Stimulated activated CD4-positive, alpha-beta T cell treated with anti-CD3 and anti-CD28 coated beads, TNF-alpha, amount 100 ng/mL, for 1 hour (primary cell): ENCODE results near the gene TM9SF4.
"Not testable (repeated sequence)": the region's sequence is repeated elsewhere in the genome, so short reads cannot be mapped to it uniquely, and the experiment has no call there.

ENCODE experiments used
- DNase-seq, 3 donors: peaks; one replicate each; pipeline ENCODE4 v3.0.0-alpha.2; 2020; ENCODE audit warnings: low read depth in 3 of 3, low spot score in 1 of 3

TM9SF4 gene

DNA sequence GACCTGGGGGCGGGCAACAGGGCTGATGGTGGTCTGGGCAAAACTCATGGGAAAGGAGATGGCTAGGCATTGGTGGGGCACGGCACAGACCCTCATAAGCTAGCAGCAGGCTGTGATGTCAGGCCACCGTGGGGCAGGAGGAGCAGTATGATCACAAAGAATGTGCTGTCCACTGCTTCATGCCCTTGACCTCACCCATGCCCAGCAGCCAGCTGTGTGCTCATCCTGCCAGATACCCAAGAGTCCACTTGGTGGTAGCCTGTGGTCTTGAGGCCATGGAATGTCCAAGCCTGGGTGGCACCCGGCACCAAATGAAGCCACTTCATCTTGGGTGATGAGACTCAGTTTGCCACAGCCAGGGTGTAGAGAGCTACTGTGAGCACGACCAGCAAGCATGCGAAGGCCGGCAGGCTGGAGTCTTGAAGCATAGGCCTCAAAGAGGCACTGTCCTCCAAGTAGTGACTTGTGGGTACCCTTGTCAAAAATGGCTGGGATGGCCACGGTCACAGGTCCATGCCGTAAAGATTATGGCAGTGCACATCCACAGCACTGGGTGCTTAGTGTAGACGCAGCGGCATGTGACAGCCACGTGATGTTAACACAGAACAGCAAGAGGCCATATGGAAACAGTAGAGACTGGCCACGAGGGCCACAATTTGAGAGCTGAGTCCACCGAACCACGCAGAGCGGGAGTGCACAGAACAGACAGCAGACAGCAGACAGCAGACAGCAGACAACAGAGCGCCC lies 79.0 kb downstream of the TM9SF4 start:
- no peak for DNase-seq

DNA sequence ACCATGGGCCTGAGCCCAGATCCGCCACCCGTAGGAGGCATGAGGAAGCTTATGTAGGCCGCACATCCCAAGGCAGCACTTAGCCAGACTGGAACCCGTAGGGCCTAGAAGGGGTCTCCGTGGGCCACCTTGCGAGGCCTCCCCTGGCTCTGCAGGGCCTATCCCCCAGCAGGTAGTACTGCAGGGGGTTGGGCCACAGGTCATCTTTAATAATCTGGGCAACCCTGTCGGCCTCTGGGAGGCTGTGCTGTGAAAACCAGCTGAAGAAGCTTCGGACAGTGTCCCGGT lies 79.6 kb downstream of the TM9SF4 start:
- DNase-seq = no peak

DNA sequence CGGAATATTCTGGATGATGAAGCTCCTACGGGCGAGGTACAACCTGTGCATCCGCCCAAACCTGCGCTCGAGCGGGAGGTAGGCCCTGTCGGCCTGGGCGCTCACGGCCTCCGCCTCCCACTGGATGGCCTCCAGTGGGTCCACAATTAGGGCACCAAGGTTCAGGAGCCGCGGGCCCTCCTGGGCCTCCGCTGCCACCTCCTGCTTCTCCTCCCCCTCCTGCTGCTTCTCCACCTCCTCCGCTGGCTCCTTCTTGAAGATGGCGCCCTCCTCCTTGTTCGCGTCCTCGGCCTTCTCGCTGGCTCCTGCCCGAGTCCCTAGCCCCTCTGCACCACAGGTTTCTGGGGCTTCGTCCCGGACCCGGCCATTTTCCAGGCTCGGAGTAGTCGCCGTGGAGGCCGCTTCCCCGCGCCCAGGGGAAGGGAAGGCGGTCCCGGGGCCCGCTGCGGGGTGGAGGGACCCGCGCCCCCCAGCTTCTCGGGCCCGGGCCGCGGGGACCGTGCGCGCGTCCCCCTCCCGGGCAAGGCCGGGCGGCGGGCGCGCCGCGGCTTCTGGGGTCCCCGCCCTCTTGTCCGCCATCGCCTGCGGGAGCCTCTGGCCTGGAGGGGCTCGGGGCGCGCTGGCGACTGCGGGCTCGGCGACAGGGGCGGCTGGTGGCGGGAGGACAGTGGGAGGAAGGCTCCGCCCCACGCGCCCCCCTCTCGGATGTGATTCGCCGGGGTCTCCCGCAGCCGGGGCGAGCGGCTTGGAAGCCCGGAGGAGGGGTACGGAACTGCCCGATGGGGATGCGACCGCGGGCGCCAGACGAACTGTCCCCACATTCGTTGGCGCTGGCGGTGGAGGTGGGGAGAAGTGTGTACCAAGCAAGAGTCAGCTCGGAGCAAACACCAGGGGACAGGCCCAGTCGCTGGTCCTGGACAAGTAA lies 80.4 kb downstream of the TM9SF4 start:
- peak in 1 of 3 donors; percentile 35 for DNase-seq

DNA sequence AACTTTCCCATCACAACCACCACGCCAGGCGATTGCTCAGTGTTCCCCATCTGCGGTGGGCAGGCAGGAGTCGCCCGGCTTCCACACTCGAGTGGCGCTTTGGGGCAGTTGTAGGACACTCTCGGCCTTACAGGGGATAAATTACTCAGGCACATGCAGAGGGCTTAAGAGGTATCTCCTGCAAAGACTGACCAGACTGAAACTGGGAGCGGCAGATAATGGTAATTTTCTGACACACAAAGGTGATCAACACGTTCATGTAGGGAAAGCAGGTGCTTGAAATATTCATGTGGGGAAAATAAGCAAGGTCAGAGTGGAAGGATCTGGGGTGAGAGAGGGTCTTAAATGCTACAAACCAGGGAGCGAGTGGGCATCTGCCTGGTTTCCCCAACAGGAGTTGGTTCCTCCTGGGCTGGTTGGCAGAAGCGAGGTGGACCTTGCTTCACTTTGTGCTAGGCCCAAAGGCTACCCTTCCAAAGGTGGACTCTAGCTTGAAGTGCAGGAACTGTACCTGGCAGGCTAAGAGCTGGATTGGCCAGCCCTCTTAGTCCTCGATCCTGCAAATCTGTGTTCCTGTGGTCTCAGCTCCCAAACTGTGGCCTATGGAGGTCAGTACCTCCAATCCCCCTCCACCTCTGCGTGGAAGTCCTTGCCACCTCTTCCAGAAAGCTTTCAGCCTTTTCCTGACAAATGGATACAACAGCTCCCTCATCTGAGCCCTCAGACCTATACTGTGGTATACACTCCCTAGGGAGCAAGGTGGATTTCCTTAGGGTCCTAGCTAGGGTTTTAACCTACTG lies 81.3 kb downstream of the TM9SF4 start:
- DNase-seq = no peak

DNA sequence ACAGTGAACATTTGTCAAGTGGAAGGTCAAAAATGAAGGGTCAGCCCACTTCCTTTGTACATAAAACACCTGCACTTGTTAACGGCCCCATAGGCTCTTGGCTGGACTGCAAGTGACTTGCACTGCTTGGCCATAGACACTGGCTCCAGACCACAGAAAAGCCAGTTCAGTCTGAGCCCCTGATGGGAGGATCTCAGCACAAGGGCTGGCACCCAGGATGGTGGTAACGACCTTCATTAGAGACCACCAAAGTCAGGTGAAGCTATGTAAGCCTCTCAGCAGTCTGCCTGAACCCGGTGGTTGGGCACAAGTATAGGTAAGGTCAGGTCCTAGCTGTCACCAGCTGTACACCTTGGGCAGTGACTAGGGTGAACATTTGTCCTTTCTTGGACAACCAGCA lies 81.9 kb downstream of the TM9SF4 start:
- DNase-seq = no peak

DNA sequence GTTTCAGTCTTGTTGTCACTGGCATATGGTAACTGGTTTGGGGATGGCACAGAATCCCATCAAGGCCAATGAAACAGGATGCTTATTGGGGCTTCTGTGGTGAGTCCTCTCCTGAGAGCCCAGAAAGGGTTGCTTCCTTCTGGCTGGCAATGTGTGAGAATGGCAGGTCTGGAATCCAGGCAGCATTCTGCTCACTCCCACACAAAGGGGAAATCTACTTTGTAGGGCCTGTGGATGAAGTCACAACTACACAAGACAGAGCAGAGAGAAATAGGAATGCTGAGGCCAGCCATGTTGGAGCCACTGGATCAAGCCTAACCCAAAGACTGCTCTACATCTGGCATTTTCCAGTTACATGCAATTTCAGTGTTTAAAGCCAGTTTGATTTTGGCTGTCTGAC lies 82.4 kb downstream of the TM9SF4 start:
- no peak for DNase-seq

DNA sequence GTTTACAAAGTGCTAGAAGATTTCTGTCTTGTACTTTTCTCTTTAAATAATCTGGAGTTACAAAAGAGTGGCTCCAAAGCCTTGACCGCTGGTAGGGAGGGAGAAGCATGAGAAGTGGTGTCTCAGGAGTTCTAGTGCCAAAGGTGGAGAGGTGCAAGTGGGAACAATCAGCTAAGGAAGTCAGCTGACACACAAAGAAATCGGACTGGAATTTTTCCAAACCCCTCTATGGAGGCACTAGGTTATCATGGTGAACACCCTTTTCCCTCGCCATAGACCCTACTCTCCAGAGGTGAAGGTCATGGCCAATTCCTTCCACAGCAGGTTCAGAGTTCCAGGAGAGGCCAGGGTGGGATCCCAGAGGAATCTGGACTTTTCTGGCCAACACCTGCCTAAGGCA lies 83.2 kb downstream of the TM9SF4 start:
- DNase-seq = no peak

DNA sequence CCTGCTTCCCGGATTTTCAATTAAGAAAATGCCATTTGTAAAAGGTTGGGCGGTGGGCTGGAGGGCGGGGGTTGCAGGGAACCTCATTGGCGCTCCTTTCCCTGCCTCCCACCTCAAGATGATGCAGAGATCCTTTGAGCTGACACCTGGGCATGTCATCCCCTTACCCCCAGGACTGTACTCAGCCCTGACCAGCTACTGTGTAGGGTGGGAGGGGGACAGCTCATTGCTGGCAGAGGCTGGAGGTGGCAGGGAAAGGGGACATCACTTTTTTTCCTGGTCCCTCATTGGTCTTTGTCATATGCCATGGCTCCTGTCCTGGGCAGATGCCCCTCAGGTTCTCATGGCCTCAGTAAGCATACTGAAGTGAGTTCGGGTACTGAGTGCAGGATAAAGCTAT lies 83.8 kb downstream of the TM9SF4 start:
- DNase-seq = not testable (repeated sequence)

DNA sequence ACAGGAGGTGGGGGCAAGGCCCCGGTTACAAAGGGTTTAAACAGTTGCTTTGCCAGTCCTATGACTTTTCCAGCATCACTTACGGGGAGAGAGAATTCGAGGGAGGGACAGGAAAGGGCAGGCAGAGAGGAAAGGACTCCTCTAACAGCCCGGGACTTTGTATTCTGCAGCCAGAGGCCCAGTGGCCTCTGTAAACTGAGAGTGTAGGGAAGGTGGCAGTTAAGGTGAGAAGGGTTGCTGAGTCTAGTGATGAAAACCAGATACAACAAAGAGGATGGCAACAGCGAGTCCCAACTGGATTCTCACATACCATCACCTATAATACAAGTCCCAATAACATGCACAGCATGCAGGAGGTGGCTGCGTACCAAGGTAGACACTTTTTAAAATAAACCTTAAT lies 84.5 kb downstream of the TM9SF4 start:
- DNase-seq = no peak

DNA sequence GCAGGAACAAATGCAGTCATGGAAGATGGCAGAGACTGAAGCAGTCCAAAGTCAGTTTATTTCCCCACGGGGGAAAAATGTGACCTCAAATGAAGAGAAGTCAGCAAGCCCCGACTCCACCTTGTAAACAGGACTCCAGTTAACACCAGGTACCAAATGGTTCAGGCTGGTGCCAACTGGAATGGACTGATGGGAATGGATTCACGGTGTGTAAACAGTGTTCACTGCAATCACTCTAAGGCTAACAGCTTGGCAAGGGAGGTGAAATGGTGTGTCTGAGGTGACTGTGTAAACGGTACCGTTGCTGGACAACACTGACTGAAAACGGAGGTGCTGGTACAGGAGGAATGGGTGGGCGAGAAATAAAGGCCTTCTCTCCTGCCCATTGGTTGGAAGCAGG lies 86.1 kb downstream of the TM9SF4 start:
- DNase-seq = no peak

DNA sequence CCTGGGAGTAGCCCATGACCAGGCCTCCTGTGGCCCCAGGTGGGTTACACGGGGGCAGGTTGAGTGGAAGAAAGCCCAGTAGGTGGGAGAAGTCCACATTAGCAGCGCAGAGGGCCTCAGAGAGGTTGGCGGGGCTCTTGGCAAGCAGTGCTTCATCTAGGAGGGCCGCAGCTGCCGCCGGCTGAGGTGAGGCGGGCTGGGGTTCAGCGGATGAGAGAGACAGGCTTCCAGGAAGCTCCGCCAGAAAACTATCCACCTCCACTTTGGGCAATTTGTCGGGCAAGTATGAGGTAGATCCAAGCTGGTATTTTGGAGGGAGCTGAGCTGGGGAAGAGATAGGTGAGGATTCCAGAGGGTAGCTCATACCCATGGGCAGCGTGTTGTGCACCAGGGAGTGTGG lies 87.1 kb downstream of the TM9SF4 start:
- not testable (repeated sequence) for DNase-seq

DNA sequence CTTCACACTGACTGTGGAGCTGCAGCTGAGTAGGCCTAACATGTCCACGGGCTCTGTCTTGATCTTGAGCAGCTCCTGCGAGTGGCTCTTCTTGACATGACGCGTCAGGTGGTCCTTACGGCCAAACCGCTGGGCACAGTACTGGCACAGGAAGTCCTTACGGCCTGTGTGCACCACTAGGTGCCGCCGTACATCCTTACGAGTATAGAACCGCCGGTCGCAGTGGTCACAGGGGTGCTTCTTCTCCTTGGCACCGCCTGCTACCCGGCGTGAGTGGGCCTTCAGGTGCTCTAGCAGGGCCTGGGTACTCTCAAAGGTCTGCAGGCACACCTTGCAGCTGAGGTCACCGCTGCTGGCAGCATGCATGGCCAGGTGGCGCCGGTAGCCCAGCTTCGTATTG lies 87.6 kb downstream of the TM9SF4 start:
- not testable (repeated sequence) for DNase-seq

DNA sequence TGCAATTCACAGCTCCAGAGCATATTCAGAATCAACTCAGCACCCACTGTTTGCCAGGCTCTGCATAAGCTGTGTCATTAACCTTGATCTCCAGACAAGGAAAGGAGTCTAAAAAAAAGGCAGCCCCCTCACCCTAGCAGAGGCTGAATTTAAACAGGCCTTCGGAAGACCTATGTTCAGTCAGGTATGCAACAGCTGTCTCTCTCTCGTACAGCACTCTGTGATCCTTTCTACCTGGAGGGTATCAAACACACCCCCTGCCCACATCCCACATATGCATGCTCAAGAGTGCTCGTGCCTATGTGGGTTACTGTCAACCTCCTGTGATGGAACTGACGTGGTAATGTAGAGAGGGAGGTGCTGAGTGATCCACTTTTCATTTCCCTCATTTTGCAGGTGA lies 89.5 kb downstream of the TM9SF4 start:
- no peak for DNase-seq

DNA sequence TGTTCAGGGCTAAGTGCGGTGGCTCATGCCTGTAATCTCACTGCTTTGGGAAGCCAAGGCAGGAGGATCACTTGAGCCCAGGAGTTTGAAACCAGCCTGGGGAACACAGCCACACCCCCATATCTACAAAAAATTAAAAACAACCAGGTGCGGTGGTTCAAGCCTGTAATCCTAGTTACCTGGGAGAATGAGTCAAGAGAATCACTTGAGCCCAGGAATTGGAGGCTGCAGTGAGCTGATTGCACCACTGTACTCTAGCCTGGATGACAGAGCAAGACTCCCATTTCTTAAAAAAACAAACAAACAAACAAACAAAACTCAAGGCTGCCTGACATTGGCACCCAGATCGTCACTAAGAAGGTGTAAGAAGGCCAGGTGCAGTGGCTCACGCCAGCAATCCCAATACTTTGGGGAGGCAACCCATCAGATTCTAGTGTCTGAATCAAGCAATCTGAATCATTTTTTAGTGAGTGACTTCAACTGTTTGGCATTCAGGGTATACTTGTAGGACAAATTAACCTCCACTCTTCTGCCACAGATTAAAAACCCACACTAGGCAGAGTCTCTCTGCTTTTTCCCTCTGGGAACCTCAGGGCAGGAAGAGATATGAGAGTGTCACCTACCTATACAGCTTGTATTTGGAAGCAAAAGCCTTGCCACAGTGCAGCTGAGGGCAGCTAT lies 91.9 kb downstream of the TM9SF4 start:
- DNase-seq = no peak

DNA sequence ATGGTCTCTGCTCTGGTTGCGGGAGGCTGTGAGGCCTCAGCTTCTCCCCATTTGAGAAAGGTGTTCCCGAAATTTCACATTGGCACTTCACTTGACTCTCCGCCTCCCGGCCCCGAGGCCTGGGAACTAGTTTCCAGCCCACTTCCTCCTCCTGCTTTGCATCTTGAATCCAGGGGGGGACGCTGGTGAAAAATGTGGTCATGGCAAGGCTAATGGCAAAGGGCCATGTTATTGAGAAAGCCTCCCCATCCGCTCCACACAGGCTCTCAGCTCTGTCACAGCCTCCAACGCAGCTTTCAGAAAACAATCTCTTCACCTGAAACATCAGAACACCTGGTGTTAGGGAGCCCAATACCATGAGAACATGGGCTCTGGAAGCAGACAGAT lies 92.5 kb downstream of the TM9SF4 start:
- DNase-seq = no peak

DNA sequence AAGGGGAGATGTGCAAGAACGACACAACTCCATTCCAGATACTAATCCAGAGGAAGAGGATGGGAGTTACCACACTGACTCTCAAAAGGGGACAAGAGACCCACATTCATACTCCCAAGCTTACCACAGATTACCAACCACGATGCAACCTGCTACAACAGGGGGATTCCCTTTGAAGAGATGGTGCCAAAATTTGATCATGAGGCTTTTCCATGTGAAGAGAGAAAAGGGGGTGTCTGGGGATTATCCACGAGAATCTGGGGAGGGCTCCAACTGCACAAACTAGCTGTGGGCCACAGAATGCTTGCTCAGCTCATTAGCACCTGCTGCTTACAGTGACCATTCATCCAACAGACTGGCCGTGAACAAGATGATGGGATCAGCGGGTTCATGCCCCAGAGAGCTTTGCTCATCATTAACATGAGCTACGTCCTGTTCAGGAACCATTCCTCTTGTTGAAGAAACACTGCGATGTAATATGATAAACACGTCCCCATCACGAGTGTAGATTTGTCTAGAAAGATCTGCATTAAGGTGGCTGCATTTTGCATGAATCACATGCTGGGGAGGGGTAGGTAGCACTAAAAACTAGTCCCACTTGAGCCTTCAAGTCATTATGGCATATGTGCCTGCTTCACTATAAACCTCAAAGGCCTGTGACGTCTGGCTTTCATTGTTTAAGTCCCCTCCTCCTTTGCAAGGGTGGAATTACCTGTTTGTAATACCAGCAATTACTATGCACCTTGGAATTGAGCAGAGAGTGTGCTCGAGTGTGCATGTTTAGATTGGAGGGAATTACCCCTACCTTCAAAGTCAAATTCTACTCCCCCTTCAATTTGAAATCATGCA lies 94.1 kb downstream of the TM9SF4 start:
- DNase-seq = no peak

DNA sequence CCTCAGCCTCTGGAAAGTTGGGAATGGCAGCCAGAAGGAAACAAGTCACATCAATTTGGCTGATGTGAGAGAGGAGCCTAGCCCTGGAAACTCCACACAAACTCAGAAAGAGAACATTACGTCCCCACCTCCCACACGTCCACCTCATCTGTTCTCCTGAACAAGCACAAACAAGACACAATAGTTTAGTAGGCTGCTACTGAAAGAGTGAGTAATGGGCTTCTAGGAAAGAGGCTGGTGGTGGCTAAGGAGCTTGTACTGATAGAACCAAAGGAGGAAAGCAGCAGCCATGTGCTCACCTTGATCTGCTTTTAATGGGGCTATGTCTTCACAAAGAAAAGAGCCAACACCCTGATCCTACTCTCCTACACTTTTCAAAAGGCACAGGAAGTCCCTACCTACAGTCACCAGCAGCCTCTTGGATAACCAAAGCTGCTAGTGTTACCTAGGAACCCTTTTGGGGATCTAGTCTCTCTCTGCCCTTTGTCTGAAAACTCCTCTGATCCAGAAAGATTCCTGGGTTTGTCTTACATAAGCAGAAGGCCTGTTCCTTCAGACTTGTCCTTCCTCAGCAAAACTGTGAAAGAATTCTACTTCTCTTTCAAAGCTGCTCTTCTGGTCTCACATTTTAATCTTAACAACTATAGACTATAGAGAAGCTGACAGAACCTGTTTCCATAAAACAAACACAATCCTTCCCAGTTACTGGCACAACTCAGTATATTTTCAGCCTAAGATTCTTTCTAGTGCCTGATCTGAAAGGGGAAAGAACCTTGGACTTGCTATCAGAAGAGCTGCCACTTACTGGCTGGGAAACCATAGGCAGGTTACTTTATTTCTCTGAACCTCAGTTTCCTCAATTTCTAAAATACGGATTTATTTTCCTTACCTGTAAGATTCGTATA lies 94.9 kb downstream of the TM9SF4 start:
- peak in 1 of 3 donors; percentile 41 for DNase-seq

DNA sequence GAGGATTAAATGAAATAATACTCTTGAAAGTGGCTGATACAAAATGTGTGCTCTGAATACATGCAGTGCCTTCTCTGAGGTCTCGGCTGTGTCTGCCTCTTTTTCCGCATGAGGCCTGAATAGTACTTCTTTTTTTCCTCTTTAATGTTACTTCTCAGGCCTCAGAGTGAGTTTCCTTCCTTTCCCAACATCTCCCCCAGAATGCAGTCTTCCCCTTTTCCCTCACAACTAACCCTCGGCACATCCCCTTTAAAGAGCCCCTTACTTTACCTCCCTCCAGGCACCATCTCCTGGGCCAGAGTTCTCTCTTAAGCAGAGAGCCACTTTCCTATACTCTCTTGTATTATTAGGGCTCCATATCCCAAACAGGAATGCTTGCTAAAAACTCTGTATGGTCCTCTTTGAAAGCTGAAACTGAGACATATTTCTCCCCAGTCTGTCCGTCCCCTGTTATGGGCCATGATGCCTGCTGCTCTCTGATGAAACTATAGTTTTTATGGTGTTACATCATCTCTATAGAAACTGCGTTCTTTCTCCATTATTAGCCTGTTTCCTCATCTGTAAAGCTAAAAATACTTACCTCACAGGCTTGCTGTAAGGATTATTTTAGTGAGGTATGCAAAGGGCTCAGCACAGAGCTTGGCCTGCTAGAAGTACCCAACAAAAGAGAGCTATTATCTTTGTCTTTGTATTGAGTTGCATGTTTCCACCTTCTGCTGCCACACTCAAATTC lies 95.8 kb downstream of the TM9SF4 start:
- DNase-seq = no peak
